ENCODE data around the gene ITGB1BP1.
A peak's percentile ranks its signal among the peaks of the same experiment; 100 is the strongest.

The ITGB1BP1 gene

DNA sequence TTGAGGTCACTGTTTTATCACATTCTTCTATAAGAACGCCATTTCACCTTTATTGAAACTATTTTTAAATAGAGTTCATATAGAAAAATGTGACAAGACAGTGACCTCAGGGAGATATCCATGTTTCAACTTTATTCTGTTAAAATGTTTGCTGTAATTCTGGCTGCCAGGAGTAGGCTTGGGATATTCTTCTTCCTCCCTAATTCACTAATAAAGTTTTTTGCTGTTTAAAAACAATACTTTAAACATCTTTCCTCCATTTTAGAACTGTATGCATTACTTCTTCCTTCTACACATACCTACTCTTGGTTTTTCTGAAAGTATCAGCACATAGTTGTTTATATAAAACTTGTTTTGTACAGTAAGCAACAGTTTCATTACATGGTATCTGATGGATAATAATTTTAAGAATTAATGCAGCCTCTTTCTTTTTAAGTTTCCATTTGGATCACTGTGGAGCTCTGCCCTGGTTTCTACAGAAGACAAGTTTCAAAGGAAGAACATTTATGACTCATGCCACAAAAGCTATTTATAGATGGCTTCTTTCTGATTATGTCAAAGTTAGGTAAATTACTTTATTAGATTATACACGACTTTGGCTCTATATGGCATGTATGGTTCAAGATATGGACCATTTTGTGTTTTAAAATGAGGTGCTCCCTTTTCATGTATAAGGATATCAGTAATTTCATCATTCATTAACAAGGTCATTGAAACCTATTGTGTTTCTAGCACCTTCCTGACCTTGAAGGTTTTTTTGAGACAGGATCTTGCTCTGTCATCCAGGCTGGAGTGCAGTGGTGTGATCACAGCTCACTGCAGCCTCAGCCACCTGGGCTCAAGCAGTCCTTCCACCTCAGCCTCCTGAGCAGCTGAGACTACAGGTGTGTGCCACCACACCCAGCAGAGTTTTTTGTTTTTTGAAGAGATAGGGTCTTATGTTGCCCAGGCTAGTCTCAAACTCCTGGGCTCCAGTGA lies 7.3 kb upstream of the ITGB1BP1 start:
- TF ChIP-seq, protein P1, sequence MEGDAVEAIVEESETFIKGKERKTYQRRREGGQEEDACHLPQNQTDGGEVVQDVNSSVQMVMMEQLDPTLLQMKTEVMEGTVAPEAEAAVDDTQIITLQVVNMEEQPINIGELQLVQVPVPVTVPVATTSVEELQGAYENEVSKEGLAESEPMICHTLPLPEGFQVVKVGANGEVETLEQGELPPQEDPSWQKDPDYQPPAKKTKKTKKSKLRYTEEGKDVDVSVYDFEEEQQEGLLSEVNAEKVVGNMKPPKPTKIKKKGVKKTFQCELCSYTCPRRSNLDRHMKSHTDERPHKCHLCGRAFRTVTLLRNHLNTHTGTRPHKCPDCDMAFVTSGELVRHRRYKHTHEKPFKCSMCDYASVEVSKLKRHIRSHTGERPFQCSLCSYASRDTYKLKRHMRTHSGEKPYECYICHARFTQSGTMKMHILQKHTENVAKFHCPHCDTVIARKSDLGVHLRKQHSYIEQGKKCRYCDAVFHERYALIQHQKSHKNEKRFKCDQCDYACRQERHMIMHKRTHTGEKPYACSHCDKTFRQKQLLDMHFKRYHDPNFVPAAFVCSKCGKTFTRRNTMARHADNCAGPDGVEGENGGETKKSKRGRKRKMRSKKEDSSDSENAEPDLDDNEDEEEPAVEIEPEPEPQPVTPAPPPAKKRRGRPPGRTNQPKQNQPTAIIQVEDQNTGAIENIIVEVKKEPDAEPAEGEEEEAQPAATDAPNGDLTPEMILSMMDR (IDR thresholded peaks at IDR 0.05; ENCODE audit: insufficient read depth, low read depth, low read length, missing control alignments), result no peak
- H3K4me3 ChIP-seq (ENCODE audit: low read depth, low read length), result no peak overlapping the region
- no peak for DNase-seq (ENCODE audit: low read depth)

DNA sequence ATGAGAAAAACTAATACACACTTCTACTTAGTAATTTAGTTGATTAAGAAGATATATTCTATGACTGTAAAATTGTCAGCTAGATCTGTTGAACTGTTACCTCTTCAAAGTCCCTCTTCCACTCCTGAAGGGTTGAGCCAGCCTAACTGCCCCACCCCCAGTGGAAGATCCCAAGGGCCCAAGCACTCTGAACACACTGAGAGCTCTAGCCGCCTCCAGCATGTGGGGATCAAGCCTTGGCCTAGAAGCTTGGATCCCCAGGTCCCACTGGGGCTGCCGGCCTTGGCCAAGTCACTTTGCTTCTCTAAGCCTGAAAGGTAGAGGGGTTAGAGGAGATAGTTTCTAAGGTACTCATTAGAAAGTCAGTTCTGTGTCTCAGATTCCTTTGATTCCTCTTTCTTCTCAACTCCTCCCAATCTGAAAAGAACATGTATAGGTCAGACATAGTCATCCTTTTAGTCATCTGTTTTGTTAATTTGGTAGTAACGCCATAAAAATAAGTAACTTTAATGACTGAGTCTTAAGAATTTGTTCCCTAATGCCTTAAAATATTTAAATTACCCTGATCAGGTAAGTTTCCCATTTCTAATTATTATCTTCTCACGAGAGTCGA lies 5.7 kb upstream of the ITGB1BP1 start:
- TF ChIP-seq, protein P1 (IDR thresholded peaks at IDR 0.05; ENCODE audit: insufficient read depth, low read depth, low read length, missing control alignments), result no peak
- no peak for DNase-seq (ENCODE audit: low read depth)

DNA sequence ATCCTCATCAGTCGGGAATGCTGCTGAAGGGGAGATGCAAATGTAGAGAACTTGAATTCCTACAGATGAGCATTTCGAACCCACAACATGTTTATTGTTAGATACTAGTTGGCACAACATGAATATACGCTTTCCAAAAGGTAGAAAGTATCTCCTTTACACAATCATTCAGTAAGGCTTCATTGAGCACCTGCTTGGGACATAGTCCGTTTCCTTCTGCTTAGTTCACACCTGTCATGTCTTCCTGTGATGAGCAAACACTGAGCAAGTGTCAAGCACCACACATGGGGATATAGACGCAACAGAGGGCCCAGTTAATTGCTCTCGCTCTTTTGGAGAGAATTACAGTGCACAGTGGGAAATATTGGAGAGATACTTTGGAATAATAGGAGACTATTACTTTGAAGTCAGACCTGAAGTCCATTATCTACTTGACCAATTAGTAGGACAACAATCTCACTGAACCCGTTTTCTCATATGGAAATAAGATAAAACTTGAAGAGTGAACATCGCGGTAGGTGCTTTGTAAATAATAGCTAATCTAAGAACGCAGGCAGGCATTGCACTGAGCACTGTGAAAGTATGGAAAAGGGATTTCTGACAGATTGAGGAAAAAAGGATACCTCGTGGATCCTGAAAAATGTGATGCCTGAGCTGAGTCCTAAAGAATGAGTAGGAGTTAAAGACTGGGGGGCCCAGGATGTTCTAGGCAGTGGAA lies 1.3 kb upstream of the ITGB1BP1 start:
- H3K4me3 ChIP-seq (ENCODE audit: low read depth, low read length), result peak overlapping the region; percentile 95
- peak; percentile 29 for DNase-seq (ENCODE audit: low read depth)
- TF ChIP-seq, protein P1 (IDR thresholded peaks at IDR 0.05; ENCODE audit: insufficient read depth, low read depth, low read length, missing control alignments), result no peak

More for the DNA sequence above, 5.7 kb upstream of the ITGB1BP1 start:
- no peak overlapping the region for H3K4me3 ChIP-seq (ENCODE audit: low read depth, low read length)

DNA sequence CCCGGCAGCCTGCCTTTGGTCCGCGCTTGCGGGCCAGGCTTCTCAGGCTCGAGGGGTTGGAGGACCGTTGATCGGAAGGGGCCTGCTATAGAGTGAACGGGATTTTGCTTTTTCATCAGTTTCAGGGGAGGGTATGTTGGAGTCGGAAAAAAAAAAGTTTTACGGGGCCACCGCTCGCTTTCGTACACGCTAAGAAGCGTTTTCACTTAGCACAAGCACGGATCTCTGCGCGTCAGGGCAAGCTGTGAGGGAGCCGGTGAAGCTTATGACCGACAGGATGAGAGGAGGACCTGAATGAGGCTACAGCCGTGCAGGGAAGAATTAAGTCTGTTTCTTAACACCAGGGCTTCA lies 569 bp upstream of the ITGB1BP1 start:
- peak; percentile 64 for DNase-seq (ENCODE audit: low read depth)
- peak overlapping the region; percentile 95 for H3K4me3 ChIP-seq (ENCODE audit: low read depth, low read length)
- TF ChIP-seq, protein P1 (IDR thresholded peaks at IDR 0.05; ENCODE audit: insufficient read depth, low read depth, low read length, missing control alignments), result no peak

DNA sequence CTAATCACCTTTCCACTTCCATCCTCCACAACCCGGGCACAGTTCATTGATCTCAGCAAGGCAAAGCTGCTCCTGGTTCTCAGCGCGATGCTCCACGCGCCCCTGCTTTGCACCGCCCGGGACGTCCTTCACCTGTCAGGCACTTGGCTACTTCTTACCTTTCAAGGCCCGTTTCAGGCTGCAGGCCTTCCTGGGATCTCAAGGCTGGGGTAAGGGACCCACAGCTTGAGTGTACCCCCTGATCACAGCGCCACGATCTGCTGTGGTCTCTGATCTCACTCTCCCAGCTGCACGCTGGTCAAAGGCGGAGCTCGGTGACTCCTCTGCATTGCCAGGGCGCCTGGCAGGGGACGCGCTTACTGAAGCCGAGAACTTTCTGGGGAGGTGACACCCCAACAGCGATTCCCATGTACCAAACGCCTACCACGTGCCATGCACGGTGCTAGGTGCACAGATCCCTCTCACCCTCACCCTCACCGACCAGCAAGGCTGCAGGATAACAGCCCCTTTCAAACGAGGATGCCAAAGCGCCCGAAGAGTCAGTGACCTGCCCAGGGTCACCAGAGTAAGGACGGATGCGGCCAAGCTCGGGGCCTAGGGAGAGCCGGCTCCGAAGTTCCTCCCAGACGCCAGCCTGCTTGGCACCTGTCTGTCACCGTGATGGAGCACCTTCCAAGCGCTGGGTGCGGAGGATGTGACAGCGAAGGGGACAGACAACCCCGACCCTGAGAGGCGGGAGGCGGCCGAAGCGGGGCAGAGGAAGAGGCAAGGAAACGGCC lies 818 bp downstream of the ITGB1BP1 start:
- DNase-seq (ENCODE audit: low read depth), result peak; percentile 55
- peak overlapping the region; percentile 95 for H3K4me3 ChIP-seq (ENCODE audit: low read depth, low read length)
- TF ChIP-seq, protein P1 (IDR thresholded peaks at IDR 0.05; ENCODE audit: insufficient read depth, low read depth, low read length, missing control alignments), result no peak

DNA sequence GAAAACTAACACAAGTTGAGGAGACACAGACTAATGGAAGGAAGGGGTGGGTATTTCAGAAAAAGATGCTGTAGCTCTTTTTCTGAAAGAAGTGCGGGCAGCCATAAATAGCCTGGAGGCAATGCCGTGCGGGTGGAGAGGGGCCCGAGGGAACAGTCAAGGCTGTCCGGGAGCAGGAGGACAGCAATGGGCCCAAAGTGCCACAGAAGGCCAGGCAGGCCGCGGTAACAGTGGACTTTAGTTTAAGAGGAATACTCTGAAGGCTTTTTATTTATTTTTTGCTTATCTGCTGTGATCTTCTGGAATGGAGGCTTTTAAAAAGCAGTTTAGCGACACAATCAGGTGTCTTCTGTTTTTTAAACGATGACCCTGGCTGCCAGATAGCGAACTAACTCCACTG lies 2.8 kb downstream of the ITGB1BP1 start:
- TF ChIP-seq, protein P1 (IDR thresholded peaks at IDR 0.05; ENCODE audit: insufficient read depth, low read depth, low read length, missing control alignments), result no peak
- no peak for DNase-seq (ENCODE audit: low read depth)
- H3K4me3 ChIP-seq (ENCODE audit: low read depth, low read length), result no peak overlapping the region
